ENCODE measurements around the gene C19orf47.

GRCh38 chr19:40323705-40324104, 24.5 kb downstream of the C19orf47 start:
- no peak for TF ChIP-seq REST (IDR thresholded peaks at IDR 0.05; ENCODE audit: borderline replicate concordance)
- TF ChIP-seq, protein P1, sequence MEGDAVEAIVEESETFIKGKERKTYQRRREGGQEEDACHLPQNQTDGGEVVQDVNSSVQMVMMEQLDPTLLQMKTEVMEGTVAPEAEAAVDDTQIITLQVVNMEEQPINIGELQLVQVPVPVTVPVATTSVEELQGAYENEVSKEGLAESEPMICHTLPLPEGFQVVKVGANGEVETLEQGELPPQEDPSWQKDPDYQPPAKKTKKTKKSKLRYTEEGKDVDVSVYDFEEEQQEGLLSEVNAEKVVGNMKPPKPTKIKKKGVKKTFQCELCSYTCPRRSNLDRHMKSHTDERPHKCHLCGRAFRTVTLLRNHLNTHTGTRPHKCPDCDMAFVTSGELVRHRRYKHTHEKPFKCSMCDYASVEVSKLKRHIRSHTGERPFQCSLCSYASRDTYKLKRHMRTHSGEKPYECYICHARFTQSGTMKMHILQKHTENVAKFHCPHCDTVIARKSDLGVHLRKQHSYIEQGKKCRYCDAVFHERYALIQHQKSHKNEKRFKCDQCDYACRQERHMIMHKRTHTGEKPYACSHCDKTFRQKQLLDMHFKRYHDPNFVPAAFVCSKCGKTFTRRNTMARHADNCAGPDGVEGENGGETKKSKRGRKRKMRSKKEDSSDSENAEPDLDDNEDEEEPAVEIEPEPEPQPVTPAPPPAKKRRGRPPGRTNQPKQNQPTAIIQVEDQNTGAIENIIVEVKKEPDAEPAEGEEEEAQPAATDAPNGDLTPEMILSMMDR (IDR thresholded peaks at IDR 0.05; ENCODE audit: poor library complexity, severe bottlenecking), result no peak
- no peak for TF ChIP-seq EP300 (conservative IDR thresholded peaks at IDR 0.05; ENCODE audit: poor library complexity, severe bottlenecking)
- no peak for TF ChIP-seq SMC3 (conservative IDR thresholded peaks at IDR 0.05; ENCODE audit: poor library complexity)
- no peak for TF ChIP-seq EZH2 (IDR thresholded peaks at IDR 0.05; ENCODE audit: borderline replicate concordance, insufficient read depth, low read length, poor library complexity, severe bottlenecking)
- no peak for TF ChIP-seq RAD21 (conservative IDR thresholded peaks at IDR 0.05)
- TF ChIP-seq POLR2AphosphoS5 (IDR thresholded peaks at IDR 0.05), result no peak
- TF ChIP-seq TAF1 (IDR thresholded peaks at IDR 0.05; ENCODE audit: low read depth), result no peak
- TF ChIP-seq MXI1 (conservative IDR thresholded peaks at IDR 0.05; ENCODE audit: poor library complexity, severe bottlenecking), result no peak

Measured in neural cell (in vitro differentiated cells).